HepG2 (cell line): ENCODE data around the gene GSS. TPM values are rescaled to one million over a fixed set of nuclear protein-coding genes. Genes with fewer than 3 reads are reported as not detected.
A peak's percentile ranks its signal among the peaks of the same experiment; 100 is the strongest.

Experiments used
- CENPBD1 ChIP-seq: sonication (generic); formaldehyde crosslinking; IDR thresholded peaks from 2 replicates; pipeline ENCODE4 v1.8.0; 2022; ENCODE audit warnings: missing genetic modification reagents, low read depth, mild to moderate bottlenecking, borderline replicate concordance
- DZIP1 ChIP-seq: sonication (generic); formaldehyde crosslinking; IDR thresholded peaks from 2 replicates; pipeline ENCODE4 v1.5.0; 2020; ENCODE audit warnings: mild to moderate bottlenecking, missing genetic modification reagents
- KAT8 ChIP-seq: IDR thresholded peaks from 2 replicates; pipeline ENCODE4 v1.6.1; 2016; ENCODE audit warnings: missing genetic modification reagents, missing compliant biosample characterization
- KDM5A ChIP-seq: fragments of 200-600 bp; sonication (generic); IDR thresholded peaks from 2 replicates; pipeline ENCODE4 v1.7.0; 2018; ENCODE audit warnings: antibody characterized with exemption, mild to moderate bottlenecking, low read length, borderline replicate concordance
- KMT2B ChIP-seq: IDR thresholded peaks from 2 replicates; pipeline ENCODE4 v1.6.1; 2016; ENCODE audit warnings: missing genetic modification reagents, missing compliant biosample characterization
- MTERF4 ChIP-seq: sonication (generic); formaldehyde crosslinking; IDR thresholded peaks from 2 replicates; pipeline ENCODE4 v1.8.0; 2023; ENCODE audit warnings: mild to moderate bottlenecking, missing genetic modification reagents
- NFKB2 ChIP-seq: sonication (generic); formaldehyde crosslinking; IDR thresholded peaks from 2 replicates; pipeline ENCODE4 v1.4.0; 2020; ENCODE audit warnings: missing genetic modification reagents, borderline replicate concordance
- PBX3 ChIP-seq: sonication (generic); formaldehyde crosslinking; IDR thresholded peaks from 2 replicates; pipeline ENCODE4 v1.8.1; 2023; ENCODE audit warnings: missing genetic modification reagents, inconsistent platforms, borderline replicate concordance
- RFXANK ChIP-seq: IDR thresholded peaks from 2 replicates; pipeline ENCODE4 v1.6.1; 2016
- TCF7 ChIP-seq: sonication (generic); IDR thresholded peaks from 2 replicates; pipeline ENCODE4 v1.6.1; 2016; ENCODE audit warnings: antibody characterized with exemption, low read depth
- ZNF260 ChIP-seq: sonication (generic); formaldehyde crosslinking; IDR thresholded peaks from 2 replicates; pipeline ENCODE4 v1.4.0; 2020; ENCODE audit warnings: missing genetic modification reagents, low read depth, mild to moderate bottlenecking, borderline replicate concordance
- ZNF263 ChIP-seq: sonication (generic); formaldehyde crosslinking; IDR thresholded peaks from 2 replicates; pipeline ENCODE4 v1.4.0; 2020; ENCODE audit warnings: missing genetic modification reagents
- ZNF451 ChIP-seq: sonication (generic); formaldehyde crosslinking; IDR thresholded peaks from 2 replicates; pipeline ENCODE4 v1.5.0; 2020; ENCODE audit warnings: mild to moderate bottlenecking, missing genetic modification reagents
- ZSCAN5A ChIP-seq: sonication (generic); formaldehyde crosslinking; IDR thresholded peaks from 2 replicates; pipeline ENCODE4 v1.8.0; 2022; ENCODE audit warnings: mild to moderate bottlenecking, missing genetic modification reagents, borderline replicate concordance
- polyA plus RNA-seq, 8 experiments: library from polyadenylated mRNA; depleted of rRNA in 3 of 8; stranded (reverse) in 7 of 8; unstranded in 1 of 8; fragments of >200 nt; fragmentation: Illumina TruSeq in 4 of 8; extraction: Trizol in 4 of 8; gene quantifications; 2 replicates each; pipeline versions ENCODE4 v1.2.1 to v1.2.3, GENCODE V29; 2011 to 2016; ENCODE audit warnings: low read depth in 4 of 8, missing spikeins in 1 of 8, mixed read lengths in 1 of 8; ENCODE audit not compliant: insufficient read depth in 1 of 8
- total RNA-seq, 5 experiments: library from RNA; depleted of rRNA; stranded (reverse); fragments of >200 nt; fragmentation: Illumina TruSeq; extraction: Trizol; gene quantifications; 2 replicates each; pipeline ENCODE4 v1.2.3, GENCODE V29; 2016; ENCODE audit warnings: low read depth in 1 of 5
- TF ChIP-seq, protein P1 (sequence below): sonication (generic); formaldehyde crosslinking; IDR thresholded peaks from 2 replicates; pipeline ENCODE4 v1.4.0; 2020; ENCODE audit warnings: mild to moderate bottlenecking, missing genetic modification reagents, borderline replicate concordance

The GSS gene
- total and polyA plus RNA-seq, 2 of the 13 experiments (the other 11 are each of a cell fraction or from before 2014, with no cell fraction given) = 80.1 to 102 TPM

GRCh38 chr20:34955231-34956040 is at the start of gene GSS, which contains the start of gene MYH7B (continued):
- TF ChIP-seq KMT2B (CRISPR knock-in tag) (peak; percentile 90), KAT8 (CRISPR knock-in tag) (peak; percentile 97), CENPBD1 (CRISPR knock-in tag) (0 out of 2 replicates have a peak, but pooled peaks have one; percentile 37), MTERF4 (peak; percentile 68; the same call in 1 of the 2 replicates), ZSCAN5A (peak; percentile 87; the same call in 1 of the 2 replicates), KDM5A (peak; percentile 94), DZIP1 (CRISPR knock-in tag) (peak; percentile 94), ZNF260 (no peak; the same call in 1 of the 2 replicates), TCF7 (peak; percentile 44; the same call in 1 of the 2 replicates), RFXANK (CRISPR knock-in tag) (peak; percentile 36; the same call in 1 of the 2 replicates), ZNF451 (no peak; the same call in none of the 2 replicates), ZNF263 (CRISPR knock-in tag) (peak; percentile 64; the same call in 1 of the 2 replicates), NFKB2 (CRISPR knock-in tag) (peak; percentile 93), PBX3 (CRISPR knock-in tag) (0 out of 2 replicates have a peak, but pooled peaks have one; percentile 46)
- TF ChIP-seq, protein P1, sequence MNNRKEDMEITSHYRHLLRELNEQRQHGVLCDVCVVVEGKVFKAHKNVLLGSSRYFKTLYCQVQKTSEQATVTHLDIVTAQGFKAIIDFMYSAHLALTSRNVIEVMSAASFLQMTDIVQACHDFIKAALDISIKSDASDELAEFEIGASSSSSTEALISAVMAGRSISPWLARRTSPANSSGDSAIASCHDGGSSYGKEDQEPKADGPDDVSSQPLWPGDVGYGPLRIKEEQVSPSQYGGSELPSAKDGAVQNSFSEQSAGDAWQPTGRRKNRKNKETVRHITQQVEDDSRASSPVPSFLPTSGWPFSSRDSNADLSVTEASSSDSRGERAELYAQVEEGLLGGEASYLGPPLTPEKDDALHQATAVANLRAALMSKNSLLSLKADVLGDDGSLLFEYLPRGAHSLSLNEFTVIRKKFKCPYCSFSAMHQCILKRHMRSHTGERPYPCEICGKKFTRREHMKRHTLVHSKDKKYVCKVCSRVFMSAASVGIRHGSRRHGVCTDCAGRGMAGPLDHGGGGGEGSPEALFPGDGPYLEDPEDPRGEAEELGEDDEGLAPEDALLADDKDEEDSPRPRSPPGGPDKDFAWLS (CRISPR knock-in tag) = peak; percentile 96; the same call in 1 of the 2 replicates
